ENCODE results near the gene CERK.

Gene CERK

DNA sequence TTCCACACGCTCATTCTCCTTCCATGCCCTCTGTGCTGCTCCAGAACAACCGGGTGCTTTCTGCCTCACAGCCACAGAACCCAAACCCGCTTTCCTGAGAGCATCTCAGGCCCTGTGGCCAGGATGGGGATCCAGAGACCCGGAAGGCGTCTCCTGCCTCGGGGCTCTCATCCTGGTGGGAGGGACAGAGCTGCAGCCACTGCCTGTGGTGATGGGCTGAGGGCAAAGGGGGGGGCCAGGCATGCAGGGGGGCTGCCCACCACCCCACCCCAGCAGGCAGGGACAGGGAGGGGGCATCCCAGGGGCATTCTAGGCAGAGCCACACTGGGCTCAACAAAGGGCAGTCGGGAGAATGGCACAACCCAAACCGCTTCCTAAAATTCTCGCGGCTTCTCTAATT lies 41.4 kb downstream of the CERK start:
- no peak for TF ChIP-seq SUZ12 (IDR thresholded peaks at IDR 0.05; ENCODE audit: extremely low read depth, insufficient read depth, insufficient read length)
- no peak for TF ChIP-seq YY1 (IDR thresholded peaks at IDR 0.05; ENCODE audit: insufficient read depth, insufficient read length)
- TF ChIP-seq ZNF274 (IDR thresholded peaks at IDR 0.05; ENCODE audit: low read depth, low read length) = no peak
- Histone ChIP-seq H3K4me3 (ENCODE audit: insufficient read length, low read depth) (no peak overlapping the region), H3K27me3 (ENCODE audit: insufficient read depth, insufficient read length) (no peaks in the 10 kb centered on the region), H3K36me3 (ENCODE audit: insufficient read depth, insufficient read length, low read length) (peaks cover 72% of the 10 kb centered on the region), H3K9me3 (ENCODE audit: insufficient read depth, low read length) (no peaks in the 10 kb centered on the region), H3K9ac (ENCODE audit: insufficient read length, low read depth) (no peak overlapping the region), H3K4me1 (ENCODE audit: insufficient read depth, insufficient read length) (no peaks in the 10 kb centered on the region)
- no peak for DNase-seq (ENCODE audit: low read depth, low spot score)

GRCh38 chr22:46696229-46696518 lies 41.9 kb downstream of the CERK start:
- H3K27me3 ChIP-seq (ENCODE audit: insufficient read depth, insufficient read length) = no peaks in the 10 kb centered on the region
- no peak overlapping the region for H3K9ac ChIP-seq (ENCODE audit: insufficient read length, low read depth)
- no peaks in the 10 kb centered on the region for H3K9me3 ChIP-seq (ENCODE audit: insufficient read depth, low read length)
- H3K4me1 ChIP-seq (ENCODE audit: insufficient read depth, insufficient read length) = no peaks in the 10 kb centered on the region
- TF ChIP-seq ZNF274 (IDR thresholded peaks at IDR 0.05; ENCODE audit: low read depth, low read length) (no peak), YY1 (IDR thresholded peaks at IDR 0.05; ENCODE audit: insufficient read depth, insufficient read length) (no peak), SUZ12 (IDR thresholded peaks at IDR 0.05; ENCODE audit: extremely low read depth, insufficient read depth, insufficient read length) (no peak)
- no peak for DNase-seq (ENCODE audit: low read depth, low spot score)
- peaks cover 71% of the 10 kb centered on the region for H3K36me3 ChIP-seq (ENCODE audit: insufficient read depth, insufficient read length, low read length)
- H3K4me3 ChIP-seq (ENCODE audit: insufficient read length, low read depth) = no peak overlapping the region

DNA sequence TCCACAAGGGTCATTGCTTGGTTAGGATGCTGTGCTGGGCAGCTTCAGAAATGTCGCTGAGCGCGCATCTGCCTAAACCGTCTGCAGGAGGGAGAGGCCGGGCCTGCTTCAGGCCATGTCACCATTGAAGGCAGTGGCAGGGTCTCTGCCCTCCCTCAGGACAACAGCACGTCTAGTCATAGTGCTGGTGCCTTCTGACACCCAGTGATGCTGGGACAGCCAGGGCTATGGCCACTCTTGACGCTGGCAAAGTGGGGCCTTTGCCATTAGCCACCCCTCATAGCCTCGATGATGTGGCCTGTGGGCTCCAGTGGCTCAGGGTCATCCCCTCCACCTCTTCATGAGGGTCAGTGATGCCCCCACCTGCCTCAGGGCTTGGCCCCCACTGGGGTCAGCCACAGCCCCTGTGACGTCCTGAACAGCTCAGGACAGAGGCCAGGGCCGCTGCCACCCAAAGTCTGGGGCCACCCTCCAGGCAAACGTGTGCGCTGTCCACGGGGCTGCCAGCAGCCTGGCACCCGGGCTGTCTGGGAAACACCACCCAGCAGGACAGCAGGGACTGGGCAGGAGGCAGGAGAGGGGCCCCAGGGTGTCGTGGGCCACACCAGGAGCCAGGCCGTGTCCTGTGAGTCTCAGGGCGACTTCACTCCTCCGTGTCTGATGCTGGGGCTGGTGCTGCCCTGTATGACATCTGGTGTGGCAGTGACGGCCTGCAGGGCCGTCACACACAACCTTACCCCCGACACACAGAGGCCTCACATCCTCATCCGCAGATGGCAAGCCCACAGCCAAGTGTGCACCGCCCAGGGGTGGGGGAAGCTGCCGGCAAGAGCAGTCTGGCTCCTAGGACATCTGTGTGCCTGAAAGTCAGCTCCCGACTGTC lies 42.5 kb downstream of the CERK start:
- no peaks in the 10 kb centered on the region for H3K27me3 ChIP-seq (ENCODE audit: insufficient read depth, insufficient read length)
- H3K4me3 ChIP-seq (ENCODE audit: insufficient read length, low read depth) = no peak overlapping the region
- TF ChIP-seq ZNF274 (IDR thresholded peaks at IDR 0.05; ENCODE audit: low read depth, low read length) (no peak), SUZ12 (IDR thresholded peaks at IDR 0.05; ENCODE audit: extremely low read depth, insufficient read depth, insufficient read length) (no peak), YY1 (IDR thresholded peaks at IDR 0.05; ENCODE audit: insufficient read depth, insufficient read length) (no peak)
- H3K9me3 ChIP-seq (ENCODE audit: insufficient read depth, low read length) = no peaks in the 10 kb centered on the region
- H3K9ac ChIP-seq (ENCODE audit: insufficient read length, low read depth) = no peak overlapping the region
- peaks cover 66% of the 10 kb centered on the region for H3K36me3 ChIP-seq (ENCODE audit: insufficient read depth, insufficient read length, low read length)
- H3K4me1 ChIP-seq (ENCODE audit: insufficient read depth, insufficient read length) = no peaks in the 10 kb centered on the region
- DNase-seq (ENCODE audit: low read depth, low spot score) = no peak

DNA sequence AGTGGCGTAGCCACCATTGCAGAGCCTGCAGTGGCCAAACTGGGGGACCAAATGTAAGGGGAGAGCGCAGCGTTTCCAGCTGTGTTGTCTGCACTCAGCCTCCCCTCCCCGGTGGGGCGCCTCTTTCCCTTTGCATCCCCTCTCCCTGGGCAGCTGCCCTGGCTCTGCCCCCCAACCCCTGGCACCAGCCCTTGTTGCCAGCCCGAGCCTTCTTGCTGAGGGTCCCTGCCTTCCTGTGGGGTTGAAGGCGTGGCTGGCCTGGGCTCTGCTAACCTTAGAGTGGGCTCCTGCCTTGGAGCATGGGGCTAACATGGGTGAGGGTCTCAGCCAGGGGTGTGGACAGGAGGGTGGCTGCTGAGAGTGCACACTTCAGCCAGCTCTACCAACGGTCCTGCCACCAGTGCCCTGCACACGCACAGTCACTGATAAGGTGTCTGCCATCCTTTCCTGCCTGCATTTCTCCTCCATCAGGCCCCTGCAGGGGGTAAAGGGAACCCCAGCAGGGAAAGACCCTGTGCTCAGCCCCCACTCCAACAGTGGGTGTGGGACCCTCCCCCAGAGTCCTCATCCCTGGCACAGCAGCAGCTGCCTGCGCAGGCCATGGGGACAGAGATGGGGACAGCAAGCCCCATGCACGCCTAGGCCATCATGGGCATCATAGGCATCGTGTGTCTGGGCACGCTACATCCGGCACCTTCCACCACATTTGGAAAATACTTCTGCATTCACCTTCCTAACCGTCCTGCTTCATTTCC lies 43.5 kb downstream of the CERK start:
- H3K9me3 ChIP-seq (ENCODE audit: insufficient read depth, low read length) = no peaks in the 10 kb centered on the region
- no peak for DNase-seq (ENCODE audit: low read depth, low spot score)
- TF ChIP-seq SUZ12 (IDR thresholded peaks at IDR 0.05; ENCODE audit: extremely low read depth, insufficient read depth, insufficient read length) (no peak), YY1 (IDR thresholded peaks at IDR 0.05; ENCODE audit: insufficient read depth, insufficient read length) (no peak), ZNF274 (IDR thresholded peaks at IDR 0.05; ENCODE audit: low read depth, low read length) (no peak)
- no peak overlapping the region for H3K9ac ChIP-seq (ENCODE audit: insufficient read length, low read depth)
- H3K4me3 ChIP-seq (ENCODE audit: insufficient read length, low read depth) = no peak overlapping the region
- H3K36me3 ChIP-seq (ENCODE audit: insufficient read depth, insufficient read length, low read length) = peaks cover 71% of the 10 kb centered on the region
- no peaks in the 10 kb centered on the region for H3K27me3 ChIP-seq (ENCODE audit: insufficient read depth, insufficient read length)
- H3K4me1 ChIP-seq (ENCODE audit: insufficient read depth, insufficient read length) = no peaks in the 10 kb centered on the region

DNA sequence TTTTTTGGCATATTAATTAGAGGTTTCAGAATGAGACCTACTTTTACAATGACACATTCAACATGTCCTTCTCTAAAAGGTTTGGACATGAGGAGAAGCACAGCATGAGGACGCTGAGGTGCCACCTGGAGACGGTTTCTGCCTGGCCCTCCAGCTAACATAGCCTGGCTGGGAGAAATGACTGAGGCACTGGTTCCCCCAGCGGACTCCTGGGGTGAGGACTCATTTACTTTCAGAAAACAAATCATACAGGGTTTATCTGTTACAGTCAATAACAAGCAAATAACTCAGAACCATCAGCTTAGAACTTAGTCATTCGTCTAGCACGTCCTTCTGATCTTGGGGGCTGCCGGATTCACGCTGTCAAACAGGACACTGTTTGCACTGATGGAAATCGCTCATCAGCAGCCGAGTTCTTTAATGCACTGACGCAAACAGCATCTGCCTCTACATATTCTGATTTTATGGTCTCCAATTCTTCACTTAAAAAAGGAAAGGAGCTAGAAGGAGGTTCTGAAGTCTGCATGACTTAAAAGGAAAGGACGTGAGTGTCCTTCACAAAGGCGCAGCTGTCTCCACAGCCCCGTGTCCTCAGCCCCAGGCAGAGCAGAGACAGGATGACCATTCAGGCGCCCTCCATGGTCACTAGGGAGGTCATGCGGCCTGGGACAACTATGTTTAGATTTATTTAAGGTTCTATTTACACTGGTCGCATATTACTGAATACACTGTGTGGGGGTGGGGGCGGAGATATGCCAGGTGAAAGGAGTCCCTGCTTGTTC lies 44.2 kb downstream of the CERK start:
- Histone ChIP-seq H3K4me1 (ENCODE audit: insufficient read depth, insufficient read length) (no peaks in the 10 kb centered on the region), H3K36me3 (ENCODE audit: insufficient read depth, insufficient read length, low read length) (peaks cover 72% of the 10 kb centered on the region), H3K27me3 (ENCODE audit: insufficient read depth, insufficient read length) (no peaks in the 10 kb centered on the region), H3K9me3 (ENCODE audit: insufficient read depth, low read length) (no peaks in the 10 kb centered on the region), H3K9ac (ENCODE audit: insufficient read length, low read depth) (no peak overlapping the region), H3K4me3 (ENCODE audit: insufficient read length, low read depth) (no peak overlapping the region)
- TF ChIP-seq YY1 (IDR thresholded peaks at IDR 0.05; ENCODE audit: insufficient read depth, insufficient read length) (no peak), ZNF274 (IDR thresholded peaks at IDR 0.05; ENCODE audit: low read depth, low read length) (no peak), SUZ12 (IDR thresholded peaks at IDR 0.05; ENCODE audit: extremely low read depth, insufficient read depth, insufficient read length) (no peak)
- no peak for DNase-seq (ENCODE audit: low read depth, low spot score)

- DNase-seq (ENCODE audit: low read depth, low spot score) = no peak
- no peaks in the 10 kb centered on the region for H3K4me1 ChIP-seq (ENCODE audit: insufficient read depth, insufficient read length)
- H3K9ac ChIP-seq (ENCODE audit: insufficient read length, low read depth) = no peak overlapping the region
- H3K27me3 ChIP-seq (ENCODE audit: insufficient read depth, insufficient read length) = no peaks in the 10 kb centered on the region
- peaks cover 68% of the 10 kb centered on the region for H3K36me3 ChIP-seq (ENCODE audit: insufficient read depth, insufficient read length, low read length)
- H3K4me3 ChIP-seq (ENCODE audit: insufficient read length, low read depth) = no peak overlapping the region
- TF ChIP-seq ZNF274 (IDR thresholded peaks at IDR 0.05; ENCODE audit: low read depth, low read length) = no peak
- TF ChIP-seq SUZ12 (IDR thresholded peaks at IDR 0.05; ENCODE audit: extremely low read depth, insufficient read depth, insufficient read length) = no peak
- no peak for TF ChIP-seq YY1 (IDR thresholded peaks at IDR 0.05; ENCODE audit: insufficient read depth, insufficient read length)
- no peaks in the 10 kb centered on the region for H3K9me3 ChIP-seq (ENCODE audit: insufficient read depth, low read length)
Observed at GRCh38 chr22:46691571-46691970, 46.5 kb downstream of the CERK start.
